GM12878 (cell line): Measurements from ENCODE around the gene TP73. TPM values are rescaled to one million over a fixed set of nuclear protein-coding genes. Genes with fewer than 3 reads are reported as not detected.
A peak's percentile ranks its signal among the peaks of the same experiment; 100 is the strongest.

Experiments
- ATAC-seq: fragments of 200-7000 bp; cut with Tn5 transposase; 3 replicates; pipeline ENCODE4 v1.9.1; 2020; ENCODE audit warnings: mild to moderate bottlenecking, moderate library complexity
- BruUV-seq: library from RNA; stranded (reverse); fragments of 400-500 nt; replicated peaks from 2 replicates; lab custom pipeline; 2021; lab: Mats Ljungman, UMichigan
- CTCF ChIA-PET: fragments of 300-600 bp; sonication (Branson Sonifier 250); formaldehyde crosslinking; extraction: SDS; loops from one replicate; lab custom pipeline; 2021; ENCODE audit warnings: inconsistent platforms; lab: Yijun Ruan, JAX
- POLR2A ChIA-PET: fragments of 350-600 bp; formaldehyde crosslinking; extraction: SDS; loops from one replicate; lab custom pipeline; 2021; ENCODE audit warnings: inconsistent platforms; lab: Charles Lee
- RAD21 ChIA-PET: fragments of 300-600 bp; sonication (Branson Sonifier 250); formaldehyde crosslinking; loops from one replicate; lab custom pipeline; 2023; ENCODE audit warnings: antibody characterized with exemption; ENCODE audit not compliant: unreplicated experiment; lab: Charles Lee
- SMC1A ChIA-PET: fragments of 300-600 bp; sonication (Branson Sonifier 250); formaldehyde crosslinking; loops from one replicate; lab custom pipeline; 2023; ENCODE audit not compliant: unreplicated experiment, uncharacterized antibody; lab: Charles Lee
- DNase-seq: peaks from one replicate; pipeline ENCODE4 v3.0.0-alpha.2; 2011; ENCODE audit warnings: low read depth, low spot score
- FAIRE-seq: peaks from 3 replicates; lab custom pipeline; 2011; peaks lifted over from hg19 to GRCh38; lab: Jason Lieb, UNC
- H2AFZ ChIP-seq: 2 replicates; pipeline ENCODE4 v1.6.0; 2011; ENCODE audit warnings: low read depth, low read length, control low read depth; ENCODE audit not compliant: control insufficient read depth
- H3K27ac ChIP-seq: 2 replicates; pipeline ENCODE4 v1.5.1; 2011; ENCODE audit warnings: control low read depth; ENCODE audit not compliant: control insufficient read depth, insufficient read depth
- H3K27me3 ChIP-seq, 2 experiments: replicated peaks in 1 of 2; 2 replicates each; pipeline versions ENCODE4 v1.6.0 to v1.6.1; 2011; ENCODE audit warnings: low read length in 1 of 2; ENCODE audit not compliant: control insufficient read depth in 2 of 2, insufficient read depth in 2 of 2
- H3K36me3 ChIP-seq, 2 experiments: 2 replicates each; pipeline ENCODE4 v1.5.1; 2011; ENCODE audit warnings: low read length in 1 of 2; ENCODE audit not compliant: control insufficient read depth in 2 of 2, insufficient read depth in 2 of 2
- H3K4me1 ChIP-seq: 2 replicates; pipeline ENCODE4 v1.6.1; 2011; ENCODE audit warnings: mild to moderate bottlenecking, low read length, moderate library complexity, mixed read lengths; ENCODE audit not compliant: control insufficient read depth, insufficient read depth
- H3K4me2 ChIP-seq: 2 replicates; pipeline ENCODE4 v1.6.0; 2011; ENCODE audit warnings: control low read depth; ENCODE audit not compliant: control insufficient read depth, insufficient read depth
- H3K4me3 ChIP-seq: fragments of 200-600 bp; sonication (generic); 2 replicates; pipeline ENCODE4 v1.5.1; 2016
- H3K79me2 ChIP-seq: 2 replicates; pipeline ENCODE4 v1.6.0; 2011; ENCODE audit warnings: low read length; ENCODE audit not compliant: control insufficient read depth, insufficient read depth
- H3K9ac ChIP-seq: 2 replicates; pipeline ENCODE4 v1.8.0; 2011; ENCODE audit warnings: low read length, control low read depth, mixed read lengths; ENCODE audit not compliant: control insufficient read depth, insufficient read depth
- H3K9me3 ChIP-seq: replicated peaks from 3 replicates; pipeline ENCODE4 v1.5.1; 2011; ENCODE audit warnings: mild to moderate bottlenecking, low read length; ENCODE audit not compliant: control insufficient read depth, insufficient read depth
- H4K20me1 ChIP-seq: 2 replicates; pipeline ENCODE4 v1.6.0; 2011; ENCODE audit not compliant: control insufficient read depth, insufficient read depth
- MYC ChIP-seq: IDR thresholded peaks from 2 replicates; pipeline ENCODE4 v1.6.1; 2011; ENCODE audit warnings: mild to moderate bottlenecking, low read length, moderate library complexity, inconsistent platforms; ENCODE audit not compliant: insufficient read depth, insufficient replicate concordance, insufficient read length, severe bottlenecking
- RELA ChIP-seq: fragments of 450-650 bp; IDR thresholded peaks from 2 replicates; pipeline ENCODE4 v1.8.0; 2014; ENCODE audit warnings: borderline replicate concordance; ENCODE audit not compliant: partially characterized antibody
- SMARCA5 ChIP-seq: fragments of 450-650 bp; IDR thresholded peaks from 2 replicates; pipeline ENCODE4 v1.6.1; 2017; ENCODE audit warnings: mild to moderate bottlenecking
- TCF3 ChIP-seq: IDR thresholded peaks from 2 replicates; pipeline ENCODE4 v1.6.1; 2012; ENCODE audit warnings: low read depth, mild to moderate bottlenecking, low read length, borderline replicate concordance; ENCODE audit not compliant: insufficient read depth
- TCF7 ChIP-seq: IDR thresholded peaks from 2 replicates; pipeline ENCODE4 v1.6.1; 2014; ENCODE audit warnings: antibody characterized with exemption, borderline replicate concordance
- ZBTB11 ChIP-seq: fragments of 450-650 bp; formaldehyde crosslinking; IDR thresholded peaks from 2 replicates; pipeline ENCODE4 v1.5.0; 2022; ENCODE audit warnings: mild to moderate bottlenecking, missing genetic modification characterization
- ZNF274 ChIP-seq: IDR thresholded peaks from one replicate; pipeline ENCODE4 v1.8.0; 2011; ENCODE audit not compliant: insufficient read length, insufficient read depth
- WGBS: methylation state at CpG from one replicate; pipeline ENCODE4 v1.1.6; 2016; ENCODE audit warnings: low lambda C conversion rate; ENCODE audit not compliant: insufficient replicate concordance, insufficient coverage; ENCODE audit errors: missing lambda C conversion rate; 5-methylcytosine and 5-hydroxymethylcytosine counted together
- in situ Hi-C: fragments of 300-500 bp; cut with MboI; formaldehyde crosslinking; loops from 9 replicates; pipeline ENCODE4 v1.14.3; 2018; ENCODE audit warnings: mixed read lengths
- intact Hi-C: fragments of 100-400 bp; cut with micrococcal nuclease; formaldehyde crosslinking; loops from one replicate; pipeline ENCODE4 v1.14.2; 2022; ENCODE audit not compliant: unreplicated experiment
- polyA plus RNA-seq, 11 experiments: library from polyadenylated mRNA; depleted of rRNA in 4 of 11; unstranded in 6 of 11; stranded (reverse) in 5 of 11; fragments of >200 nt; fragmentation: Nextera tagmentation in 4 of 11; fragmentation: Illumina TruSeq in 1 of 11; extraction: Ambion mirVana in 4 of 11; extraction: Trizol in 1 of 11; gene quantifications; 1 replicate in 1 of 11; 2 replicates in 10 of 11; pipeline versions ENCODE4 v1.2.1 to v1.2.3, GENCODE V29; 2011 to 2016; ENCODE audit warnings: inconsistent platforms in 2 of 11, missing spikeins in 2 of 11, low read depth in 1 of 11
- total RNA-seq, 4 experiments: library from RNA; depleted of rRNA in 3 of 4; stranded (reverse); fragments of >200 nt in 3 of 4; fragmentation: Illumina TruSeq in 1 of 4; extraction: Trizol in 1 of 4; gene quantifications; 2 replicates each; pipeline versions ENCODE4 v1.2.1 to v1.2.3, GENCODE V29; 2013 to 2021
- TF ChIP-seq, protein P1 (sequence below): IDR thresholded peaks from 2 replicates; pipeline ENCODE4 v1.6.1; 2012; ENCODE audit warnings: mild to moderate bottlenecking, low read depth, low read length
- TF ChIP-seq, protein P2 (sequence below): fragments of 150-350 bp; IDR thresholded peaks from 2 replicates; pipeline ENCODE4 v1.6.1; 2014; ENCODE audit warnings: mild to moderate bottlenecking, low read depth, low read length
- TF ChIP-seq, protein P3 (sequence below): fragments of 450-650 bp; IDR thresholded peaks from 2 replicates; pipeline ENCODE4 v1.6.1; 2016; ENCODE audit warnings: mild to moderate bottlenecking

The TP73 gene
- total and polyA plus RNA-seq, 10 of the 15 experiments (the other 5 are each of a cell fraction or from before 2014, with no cell fraction given): 0.08 to 54.2 (median 14.9) TPM

GRCh38 chr1:3695326-3696217 is 43.3 kb downstream of the TP73 start (continued):
- no peak for TF ChIP-seq ZBTB11 (CRISPR knock-in tag)
- TF ChIP-seq RELA: no peak
- TF ChIP-seq TCF3: 0 out of 2 replicates have a peak, but pooled peaks have one; percentile 29

GRCh38 chr1:3696689-3697088 is 44.4 kb downstream of the TP73 start:
- Histone ChIP-seq H3K27me3 (no peaks in the 10 kb centered on the region), H3K27ac (no peak overlapping the region), H3K4me3 (no peak overlapping the region), H2AFZ (no peak overlapping the region), H3K36me3 (peaks cover 0 to 8% of the 10 kb centered on the region in 2 experiments; a peak in 3 of 4 replicates), H3K9me3 (no peaks in the 10 kb centered on the region), H3K79me2 (no peaks in the 10 kb centered on the region), H3K4me2 (no peak overlapping the region), H3K9ac (no peak overlapping the region), H4K20me1 (no peaks in the 10 kb centered on the region), H3K4me1 (no peaks in the 10 kb centered on the region)
- no peak for FAIRE-seq
- DNase-seq: no peak
- 73% methylated on average over 9 of the region's 9 CpGs for WGBS
- CTCF ChIA-PET: interaction anchor here (0.5 kb wide), 1 partner anchor 133 kb away, joined by 3 read pairs; no protein-coding TSS in a partner anchor
- SMC1A ChIA-PET: no interaction called here
- intact Hi-C loops: no loop called here
- no peak for ATAC-seq
- RAD21 ChIA-PET: no interaction called here
- in situ Hi-C loops: no loop called here
- POLR2A ChIA-PET: no interaction called here
- BruUV-seq: no TSS peak
- TF ChIP-seq SMARCA5: no peak
- no peak for TF ChIP-seq TCF3
- TF ChIP-seq, protein P1, sequence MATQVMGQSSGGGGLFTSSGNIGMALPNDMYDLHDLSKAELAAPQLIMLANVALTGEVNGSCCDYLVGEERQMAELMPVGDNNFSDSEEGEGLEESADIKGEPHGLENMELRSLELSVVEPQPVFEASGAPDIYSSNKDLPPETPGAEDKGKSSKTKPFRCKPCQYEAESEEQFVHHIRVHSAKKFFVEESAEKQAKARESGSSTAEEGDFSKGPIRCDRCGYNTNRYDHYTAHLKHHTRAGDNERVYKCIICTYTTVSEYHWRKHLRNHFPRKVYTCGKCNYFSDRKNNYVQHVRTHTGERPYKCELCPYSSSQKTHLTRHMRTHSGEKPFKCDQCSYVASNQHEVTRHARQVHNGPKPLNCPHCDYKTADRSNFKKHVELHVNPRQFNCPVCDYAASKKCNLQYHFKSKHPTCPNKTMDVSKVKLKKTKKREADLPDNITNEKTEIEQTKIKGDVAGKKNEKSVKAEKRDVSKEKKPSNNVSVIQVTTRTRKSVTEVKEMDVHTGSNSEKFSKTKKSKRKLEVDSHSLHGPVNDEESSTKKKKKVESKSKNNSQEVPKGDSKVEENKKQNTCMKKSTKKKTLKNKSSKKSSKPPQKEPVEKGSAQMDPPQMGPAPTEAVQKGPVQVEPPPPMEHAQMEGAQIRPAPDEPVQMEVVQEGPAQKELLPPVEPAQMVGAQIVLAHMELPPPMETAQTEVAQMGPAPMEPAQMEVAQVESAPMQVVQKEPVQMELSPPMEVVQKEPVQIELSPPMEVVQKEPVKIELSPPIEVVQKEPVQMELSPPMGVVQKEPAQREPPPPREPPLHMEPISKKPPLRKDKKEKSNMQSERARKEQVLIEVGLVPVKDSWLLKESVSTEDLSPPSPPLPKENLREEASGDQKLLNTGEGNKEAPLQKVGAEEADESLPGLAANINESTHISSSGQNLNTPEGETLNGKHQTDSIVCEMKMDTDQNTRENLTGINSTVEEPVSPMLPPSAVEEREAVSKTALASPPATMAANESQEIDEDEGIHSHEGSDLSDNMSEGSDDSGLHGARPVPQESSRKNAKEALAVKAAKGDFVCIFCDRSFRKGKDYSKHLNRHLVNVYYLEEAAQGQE: no peak
- no peak for TF ChIP-seq ZNF274
- TF ChIP-seq MYC: no peak
- TF ChIP-seq, protein P2, sequence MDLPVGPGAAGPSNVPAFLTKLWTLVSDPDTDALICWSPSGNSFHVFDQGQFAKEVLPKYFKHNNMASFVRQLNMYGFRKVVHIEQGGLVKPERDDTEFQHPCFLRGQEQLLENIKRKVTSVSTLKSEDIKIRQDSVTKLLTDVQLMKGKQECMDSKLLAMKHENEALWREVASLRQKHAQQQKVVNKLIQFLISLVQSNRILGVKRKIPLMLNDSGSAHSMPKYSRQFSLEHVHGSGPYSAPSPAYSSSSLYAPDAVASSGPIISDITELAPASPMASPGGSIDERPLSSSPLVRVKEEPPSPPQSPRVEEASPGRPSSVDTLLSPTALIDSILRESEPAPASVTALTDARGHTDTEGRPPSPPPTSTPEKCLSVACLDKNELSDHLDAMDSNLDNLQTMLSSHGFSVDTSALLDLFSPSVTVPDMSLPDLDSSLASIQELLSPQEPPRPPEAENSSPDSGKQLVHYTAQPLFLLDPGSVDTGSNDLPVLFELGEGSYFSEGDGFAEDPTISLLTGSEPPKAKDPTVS: no peak
- no peak for TF ChIP-seq TCF7
- TF ChIP-seq, protein P3, sequence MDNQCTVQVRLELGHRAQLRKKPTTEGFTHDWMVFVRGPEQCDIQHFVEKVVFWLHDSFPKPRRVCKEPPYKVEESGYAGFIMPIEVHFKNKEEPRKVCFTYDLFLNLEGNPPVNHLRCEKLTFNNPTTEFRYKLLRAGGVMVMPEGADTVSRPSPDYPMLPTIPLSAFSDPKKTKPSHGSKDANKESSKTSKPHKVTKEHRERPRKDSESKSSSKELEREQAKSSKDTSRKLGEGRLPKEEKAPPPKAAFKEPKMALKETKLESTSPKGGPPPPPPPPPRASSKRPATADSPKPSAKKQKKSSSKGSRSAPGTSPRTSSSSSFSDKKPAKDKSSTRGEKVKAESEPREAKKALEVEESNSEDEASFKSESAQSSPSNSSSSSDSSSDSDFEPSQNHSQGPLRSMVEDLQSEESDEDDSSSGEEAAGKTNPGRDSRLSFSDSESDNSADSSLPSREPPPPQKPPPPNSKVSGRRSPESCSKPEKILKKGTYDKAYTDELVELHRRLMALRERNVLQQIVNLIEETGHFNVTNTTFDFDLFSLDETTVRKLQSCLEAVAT: no peak
